Fibroblast of skin of abdomen (primary cell): ENCODE results near the gene SLC7A6OS.

Experiments
- DNase-seq: peaks from one replicate; pipeline ENCODE4 v3.0.0-alpha.2; 2013

SLC7A6OS gene

DNA sequence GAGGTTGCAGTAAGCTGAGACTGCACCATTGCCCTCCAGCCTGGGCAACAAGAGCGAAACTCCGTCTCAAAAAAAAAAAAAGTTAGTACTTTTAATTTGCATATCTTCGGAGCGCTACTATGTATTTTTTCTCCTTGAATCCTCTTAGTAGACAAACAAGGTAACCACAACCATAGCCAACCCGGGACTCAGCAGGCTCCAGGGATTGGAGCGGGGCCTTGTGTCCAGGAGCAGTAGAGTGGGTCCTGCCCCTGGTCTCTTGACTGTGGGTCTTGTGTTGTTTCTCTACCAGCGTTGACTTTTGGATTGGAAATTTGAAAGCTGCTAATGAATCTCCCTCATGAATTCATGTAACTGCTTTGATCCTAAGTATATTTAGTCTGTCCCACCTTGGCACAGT lies 32.4 kb upstream of the SLC7A6OS start:
- DNase-seq, result no peak

DNA sequence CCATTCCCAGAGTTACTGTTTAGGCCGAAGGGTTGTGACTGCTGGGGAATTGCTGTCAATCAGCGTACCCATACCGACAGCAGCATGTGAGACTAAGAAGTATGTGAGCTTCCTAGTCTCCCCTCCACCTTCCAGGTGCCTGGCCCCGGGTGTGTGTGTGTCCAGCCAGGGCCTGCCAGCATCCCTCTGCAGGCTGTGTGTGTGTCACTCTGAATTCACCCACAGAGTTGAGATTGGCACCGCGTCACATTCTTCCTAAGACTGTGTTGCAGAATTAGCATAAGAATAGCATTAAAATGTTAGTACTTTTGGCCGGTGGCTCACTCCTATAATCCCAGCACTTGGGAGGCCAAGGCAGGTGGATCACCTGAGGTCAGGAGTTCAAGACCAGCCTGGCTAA lies 31.9 kb upstream of the SLC7A6OS start:
- no peak for DNase-seq

DNA sequence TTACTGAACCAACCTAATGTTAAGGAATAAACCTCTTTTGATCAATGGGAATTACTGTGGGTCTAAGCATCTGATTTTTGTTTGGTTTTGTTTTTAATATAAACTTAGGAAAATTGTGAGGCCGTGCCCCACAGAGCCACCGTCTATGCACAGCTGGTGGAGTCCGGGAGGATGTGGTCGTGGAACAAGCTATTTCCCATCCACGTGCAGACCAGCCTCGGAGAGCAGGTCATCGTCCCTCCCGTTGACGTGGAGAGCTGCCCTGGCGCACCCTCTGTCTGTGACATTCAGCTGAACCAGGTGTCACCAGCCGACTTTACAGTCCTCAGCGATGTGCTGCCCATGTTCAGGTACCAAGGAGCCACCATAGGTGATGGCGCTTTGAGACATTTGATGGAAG lies 28.5 kb upstream of the SLC7A6OS start:
- DNase-seq, result no peak

DNA sequence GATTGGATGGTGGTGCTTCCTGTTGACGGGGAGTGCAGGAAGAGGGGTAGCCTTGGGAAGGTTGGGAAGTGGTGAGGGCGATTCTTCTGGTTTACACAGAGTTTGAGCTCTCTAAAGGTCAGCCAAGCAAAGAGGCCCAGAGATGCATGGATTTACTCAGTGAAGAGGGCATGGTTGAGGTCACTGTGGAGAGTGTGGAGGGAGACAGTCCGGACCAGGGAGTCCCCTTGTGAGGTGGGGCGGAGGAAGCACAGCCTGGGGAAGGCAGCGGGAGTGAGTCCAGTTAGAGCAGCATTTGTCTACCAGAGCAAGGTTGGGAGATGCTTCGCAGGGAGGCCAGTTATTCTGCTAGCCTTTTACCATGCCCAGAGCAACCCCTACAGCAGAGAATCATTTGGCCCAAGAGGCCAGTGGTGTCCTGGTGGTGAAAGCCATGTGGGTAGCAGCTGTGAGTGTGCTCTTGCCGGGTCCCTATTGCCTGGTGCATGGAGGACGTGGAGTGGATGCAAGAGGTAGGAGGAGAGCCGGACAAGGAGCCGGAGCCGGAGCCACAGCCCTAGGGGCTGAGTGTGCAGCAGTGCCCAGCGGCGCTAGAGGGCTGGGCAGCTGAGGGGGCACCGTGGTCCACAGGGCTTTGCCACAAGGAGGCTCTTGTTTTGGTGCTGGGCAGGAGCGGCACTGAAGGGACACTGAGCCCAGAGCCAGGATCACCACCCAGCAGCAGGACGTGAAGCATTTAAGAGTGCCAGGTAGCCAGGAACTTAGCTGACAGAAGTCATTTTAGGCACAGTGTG lies 27.8 kb upstream of the SLC7A6OS start:
- DNase-seq, result no peak

DNA sequence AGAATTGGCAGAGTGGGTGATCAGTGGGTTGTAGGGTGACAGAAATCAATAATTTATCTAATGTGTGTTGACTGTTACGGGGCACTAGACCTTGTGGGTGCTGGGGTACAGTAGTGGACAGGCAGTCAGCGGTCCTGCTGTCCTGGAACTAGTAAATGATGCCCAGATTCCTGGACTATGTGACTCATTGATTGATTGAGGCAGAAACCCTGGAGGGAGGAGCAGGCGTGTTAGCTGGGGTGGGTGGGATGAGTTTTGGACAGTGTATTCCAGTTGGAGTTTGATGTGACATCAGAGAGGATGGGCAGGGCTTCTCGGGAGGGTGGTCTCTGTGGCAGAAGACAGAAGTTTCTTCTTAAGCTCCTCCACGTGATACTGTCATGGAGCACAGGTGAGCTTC lies 24.4 kb upstream of the SLC7A6OS start:
- peak; percentile 6 for DNase-seq

DNA sequence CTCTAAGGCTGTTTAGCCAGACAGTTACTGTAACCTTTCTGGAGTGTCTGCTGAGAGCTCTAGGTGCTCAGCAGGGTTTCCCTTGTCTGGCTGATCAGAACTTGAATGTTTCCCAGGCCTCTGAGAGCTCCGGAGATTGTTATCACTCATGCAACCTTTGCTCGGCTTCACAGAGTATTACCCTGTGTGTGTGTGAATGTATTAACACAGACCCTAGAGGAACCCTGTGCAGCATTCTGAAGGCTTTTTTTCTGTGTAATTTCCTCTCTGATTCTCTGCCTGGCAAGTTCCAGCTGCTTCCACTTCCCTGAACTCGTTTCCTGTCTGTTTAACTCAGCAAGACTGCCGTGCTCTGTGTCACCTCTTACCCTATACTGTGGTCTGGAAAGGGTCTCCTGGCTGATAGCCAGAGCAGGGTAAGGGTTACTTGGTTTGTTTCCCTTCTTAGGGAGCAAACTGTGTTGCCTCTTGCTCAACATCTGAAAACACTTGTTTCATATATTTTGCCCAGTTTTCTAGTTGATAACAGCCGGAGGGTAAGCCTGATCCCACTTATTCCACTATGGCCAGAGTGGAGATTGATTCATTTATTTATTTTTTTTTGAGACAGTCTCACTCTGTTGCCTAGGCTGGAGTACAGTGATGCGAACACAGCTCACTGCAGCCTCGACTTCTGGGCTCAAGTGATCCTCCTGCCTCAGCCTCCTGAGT lies 21.8 kb upstream of the SLC7A6OS start:
- no peak for DNase-seq

DNA sequence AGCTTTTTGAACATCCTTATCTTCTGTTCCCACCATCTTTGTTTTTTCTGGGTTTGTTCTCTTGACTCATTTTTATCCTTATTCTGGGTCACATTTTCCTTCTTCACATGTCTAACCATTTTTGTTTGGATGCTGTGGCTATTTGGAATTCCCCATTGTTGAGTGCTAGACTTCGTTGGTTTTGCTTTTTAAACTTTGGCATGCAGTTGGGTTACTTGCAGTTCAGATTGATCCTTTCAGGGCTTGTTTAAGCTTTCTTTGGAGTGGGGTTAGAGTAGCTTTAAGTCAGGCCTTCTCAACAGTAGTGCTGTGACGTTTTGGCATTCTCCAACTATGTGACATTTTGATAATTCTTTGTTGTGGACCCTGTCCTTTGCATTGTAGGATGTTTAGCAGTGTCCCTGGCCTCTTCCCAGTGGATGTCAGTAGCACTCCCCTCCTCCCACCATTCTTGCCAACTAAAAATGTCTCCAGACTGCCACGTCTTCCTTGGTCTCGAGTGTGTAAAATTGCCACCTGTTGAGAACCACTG lies 21.2 kb upstream of the SLC7A6OS start:
- DNase-seq, result peak; percentile 35

DNA sequence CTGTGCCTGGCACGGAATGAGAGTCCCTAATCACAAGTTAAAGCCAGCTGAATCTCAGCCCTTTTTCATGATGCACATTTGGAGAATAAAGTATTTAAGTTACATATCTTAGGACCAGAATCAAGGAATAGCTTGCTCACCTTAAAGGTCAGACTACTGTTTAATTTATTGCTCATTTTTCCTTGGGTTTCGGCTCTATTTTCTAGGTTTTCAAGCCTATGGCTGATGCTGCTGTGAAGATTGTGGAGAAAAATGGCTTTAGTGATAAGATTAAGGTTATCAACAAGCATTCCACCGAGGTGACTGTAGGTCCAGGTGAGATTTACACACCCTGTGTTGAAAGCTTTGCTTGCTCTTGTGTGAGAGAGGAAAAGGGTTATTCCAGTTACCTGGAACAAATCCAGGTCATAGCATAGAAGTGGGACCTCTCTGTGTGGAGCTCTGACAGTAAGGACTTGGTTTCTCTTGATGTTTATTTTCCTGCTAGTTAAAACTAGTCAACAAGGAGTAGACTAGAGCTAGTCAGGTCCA lies 18.2 kb upstream of the SLC7A6OS start:
- no peak for DNase-seq

DNA sequence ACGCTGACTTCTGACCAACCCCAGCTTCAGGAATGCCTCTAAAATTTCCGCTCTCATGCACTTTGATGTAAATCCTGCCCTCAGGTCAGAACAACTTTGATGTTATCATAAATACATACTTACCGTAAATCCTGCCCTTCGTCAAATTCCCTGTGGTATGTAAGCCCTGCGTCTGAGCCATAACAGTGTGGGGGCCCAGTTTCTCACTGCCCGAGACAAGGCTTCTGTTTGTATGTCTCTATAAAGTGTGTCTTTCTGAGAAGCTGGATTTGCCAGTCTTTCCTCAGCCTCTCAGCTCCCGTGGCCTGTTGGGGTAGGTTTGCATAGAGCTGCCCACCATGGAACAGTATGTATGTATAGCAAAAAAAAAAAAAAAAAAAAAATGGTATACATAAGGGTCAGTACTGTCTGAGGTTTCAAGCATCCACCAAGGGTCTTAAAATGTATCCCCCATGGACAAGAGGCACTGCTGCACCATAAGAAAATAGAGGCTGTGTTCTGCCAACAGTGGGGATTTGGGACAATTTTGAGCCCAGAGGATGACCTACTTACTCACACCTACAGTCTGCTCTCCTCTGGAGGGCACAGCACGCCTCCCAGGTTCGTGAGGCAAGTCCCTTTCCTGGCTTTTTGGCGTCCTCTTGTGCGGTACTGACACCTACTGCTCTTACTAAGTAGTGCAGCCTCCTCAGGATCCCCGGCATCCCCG lies 17.6 kb upstream of the SLC7A6OS start:
- peak; percentile 75 for DNase-seq

DNA sequence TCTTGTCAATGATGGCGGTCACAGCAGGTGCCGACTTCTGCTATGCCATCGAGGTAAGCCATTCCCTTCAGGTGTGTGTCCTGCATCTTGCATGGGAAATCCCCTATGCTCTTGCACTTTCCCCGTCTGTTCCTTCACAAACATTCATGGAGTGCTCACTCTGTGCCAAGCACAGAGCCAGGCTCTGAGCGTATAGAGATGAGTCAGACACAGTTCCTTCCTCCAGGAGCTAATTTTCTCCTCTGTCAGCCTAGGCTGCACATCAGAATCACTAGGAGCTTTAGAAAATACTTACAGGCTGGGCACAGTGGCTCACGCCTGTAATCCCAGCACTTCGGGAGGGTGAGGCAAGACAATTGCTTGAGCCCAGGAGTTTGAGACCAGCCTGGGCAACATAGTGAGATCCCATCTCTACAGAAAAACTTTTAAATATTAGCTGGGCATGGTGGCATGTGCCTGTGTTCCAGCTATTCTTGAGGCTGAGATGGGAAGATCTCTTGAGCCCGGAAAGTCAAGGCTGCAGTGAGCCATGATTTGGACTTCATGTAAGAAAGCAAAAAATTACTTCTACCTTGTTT lies 14.1 kb upstream of the SLC7A6OS start:
- no peak for DNase-seq

DNA sequence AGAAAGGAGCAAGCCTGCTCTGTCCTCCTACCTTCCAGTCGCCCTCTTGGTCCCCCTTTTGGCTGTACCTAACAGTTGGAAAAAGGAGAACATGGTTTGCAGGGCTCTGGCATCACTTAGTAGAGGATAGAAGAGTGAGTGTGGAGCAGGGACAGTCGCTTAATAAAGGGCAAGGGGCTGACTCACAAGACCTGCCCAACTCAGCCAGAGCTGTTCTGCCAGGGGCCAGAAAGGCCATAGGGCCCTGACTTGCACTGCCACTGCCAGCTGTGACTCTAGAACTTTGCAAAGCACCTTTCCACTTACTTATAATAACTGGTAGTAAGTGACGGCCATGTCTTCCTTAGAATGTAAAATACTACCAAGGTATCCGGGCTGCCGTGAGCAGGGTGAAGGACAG lies 13.6 kb upstream of the SLC7A6OS start:
- no peak for DNase-seq

DNA sequence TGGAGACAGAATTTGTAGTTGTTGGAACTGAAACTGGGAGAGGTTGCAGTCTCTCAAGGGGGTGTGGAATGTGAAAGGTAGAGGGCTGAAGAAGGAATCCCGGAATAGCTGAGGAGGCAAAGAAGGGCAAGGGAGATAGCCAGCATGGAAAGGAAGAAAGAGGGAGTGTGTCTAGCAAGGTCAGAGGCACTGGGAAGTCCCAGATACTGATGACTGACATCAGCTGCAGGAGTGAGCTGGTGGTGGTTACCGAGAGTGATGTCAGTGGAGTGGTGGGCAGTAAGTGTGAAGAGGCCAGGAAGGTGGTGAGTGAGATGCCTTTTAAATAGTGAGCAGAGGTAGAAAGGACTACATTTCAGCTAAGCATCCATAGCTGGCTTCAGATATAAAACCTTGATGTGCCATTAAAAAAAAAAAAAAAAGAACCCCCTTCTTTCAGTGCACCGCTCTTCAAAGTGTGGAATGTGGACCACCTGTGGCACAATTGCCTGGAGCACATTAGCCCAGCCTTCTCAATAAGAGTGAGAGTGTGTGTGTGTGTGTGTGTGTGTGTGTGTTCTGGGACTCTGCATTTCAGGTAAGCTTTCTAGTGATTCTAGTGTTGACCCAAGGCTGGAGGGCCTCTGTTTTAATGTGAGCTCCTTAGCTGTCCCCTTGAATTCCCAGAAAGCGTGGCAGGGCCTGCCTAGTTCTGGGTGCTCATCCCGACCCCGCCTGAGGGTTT lies 8.6 kb upstream of the SLC7A6OS start:
- no peak for DNase-seq

DNA sequence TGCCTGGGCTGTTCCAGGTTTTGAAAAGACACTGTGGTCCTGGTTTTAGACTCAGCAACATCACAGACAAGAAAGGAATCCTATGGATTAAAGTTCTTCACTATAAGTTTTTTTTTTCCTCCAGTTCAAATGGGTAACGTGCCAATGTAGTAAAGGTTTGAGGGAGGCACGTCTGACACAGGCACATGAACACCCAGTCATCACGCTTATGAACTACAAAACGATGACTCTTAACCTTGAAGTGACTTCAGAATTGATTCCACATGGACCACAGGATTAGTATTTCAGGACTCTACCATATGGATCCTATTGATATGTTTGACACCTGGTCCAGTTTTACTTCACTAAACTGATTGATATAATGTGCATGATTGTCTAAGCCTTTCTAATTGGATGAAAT lies 2.4 kb upstream of the SLC7A6OS start:
- DNase-seq, result no peak

DNA sequence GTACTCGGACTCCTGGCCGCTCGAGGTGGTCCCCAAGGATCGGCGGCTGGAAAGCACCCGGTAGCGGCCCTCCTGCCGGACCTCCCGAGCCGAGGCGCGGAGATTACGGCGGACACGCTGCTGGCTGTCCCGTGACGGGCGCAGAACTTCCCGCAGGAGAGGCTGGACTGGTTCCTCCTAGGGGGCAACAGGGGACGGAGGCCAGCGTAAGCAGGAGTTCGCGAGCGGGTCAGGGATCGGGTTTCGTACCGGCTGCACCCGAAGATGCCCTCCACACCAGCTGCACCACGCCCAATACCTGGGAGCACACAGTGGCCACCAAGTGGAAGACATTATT lies 341 bp downstream of the SLC7A6OS start:
- DNase-seq, result no peak

DNA sequence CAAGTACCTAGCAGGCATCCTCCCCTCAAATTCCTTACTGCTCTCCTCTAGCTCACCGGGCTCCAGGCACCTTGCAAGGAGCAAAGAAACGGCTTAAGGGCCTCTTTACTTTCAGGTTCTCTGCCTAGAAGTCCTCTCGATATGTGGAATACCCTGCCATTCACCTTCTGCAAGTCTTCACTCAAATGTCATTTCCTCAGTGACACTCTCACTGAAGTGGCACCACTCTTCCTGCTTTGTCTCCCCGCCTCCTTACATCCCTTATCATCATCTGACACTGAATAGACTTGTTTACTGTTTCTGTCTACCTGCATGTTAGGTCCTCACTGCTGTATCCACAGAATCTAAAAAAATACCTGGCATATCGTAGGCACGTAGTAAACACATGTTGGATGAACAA lies 947 bp downstream of the SLC7A6OS start:
- no peak for DNase-seq

DNA sequence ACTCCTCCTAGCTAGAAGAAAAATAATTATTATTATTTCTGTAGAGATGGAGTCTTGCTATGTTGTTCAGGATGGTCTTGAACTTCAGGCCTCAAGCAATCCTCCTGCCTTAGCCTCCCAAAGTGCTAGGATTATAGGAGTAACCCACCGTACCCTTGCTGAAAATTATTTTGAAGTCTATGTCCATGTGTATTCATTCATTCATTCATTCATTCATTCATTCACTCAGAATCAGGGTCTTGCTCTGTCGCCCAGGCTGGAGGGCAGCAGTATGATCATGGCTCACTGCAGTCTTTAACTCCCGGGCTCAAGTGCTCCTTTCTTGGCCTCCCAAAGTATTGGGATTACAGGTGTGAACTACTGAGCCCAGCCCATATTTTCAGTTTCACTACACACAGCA lies 4.1 kb downstream of the SLC7A6OS start:
- DNase-seq, result no peak

DNA sequence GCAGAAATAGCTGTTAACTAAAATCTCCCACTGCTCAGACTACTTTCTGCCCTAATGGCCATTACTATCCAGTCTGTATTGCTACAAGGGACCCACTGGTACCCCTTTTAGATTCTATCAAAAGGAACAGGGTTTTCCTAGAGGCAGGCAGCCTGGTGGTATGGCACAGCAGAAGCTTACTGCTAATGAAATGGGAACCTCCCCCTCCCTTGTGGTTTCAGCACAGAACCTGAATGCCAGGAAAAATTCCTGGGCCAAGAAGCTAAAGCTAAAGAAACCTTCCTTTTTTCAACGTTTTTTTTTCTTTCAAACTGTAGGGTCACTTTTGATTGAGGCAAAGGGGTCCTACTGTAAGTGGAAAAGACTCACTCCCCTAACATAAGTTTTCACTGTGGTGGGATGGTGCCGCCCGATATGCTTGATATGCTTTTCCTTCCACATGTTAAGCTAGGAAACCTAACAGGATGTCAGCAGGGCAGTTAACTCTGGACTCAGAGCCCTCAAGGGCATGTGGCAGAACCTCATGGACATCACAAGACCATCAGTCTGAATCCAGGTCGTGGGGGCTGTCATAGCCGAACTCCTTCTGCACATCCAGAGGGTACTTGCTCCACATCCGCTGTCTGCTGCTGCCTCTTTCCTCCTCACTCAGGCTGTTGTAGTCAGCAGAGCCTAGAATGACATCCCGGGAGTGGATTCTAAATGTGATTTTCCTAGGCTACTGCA lies 9.8 kb downstream of the SLC7A6OS start:
- no peak for DNase-seq

DNA sequence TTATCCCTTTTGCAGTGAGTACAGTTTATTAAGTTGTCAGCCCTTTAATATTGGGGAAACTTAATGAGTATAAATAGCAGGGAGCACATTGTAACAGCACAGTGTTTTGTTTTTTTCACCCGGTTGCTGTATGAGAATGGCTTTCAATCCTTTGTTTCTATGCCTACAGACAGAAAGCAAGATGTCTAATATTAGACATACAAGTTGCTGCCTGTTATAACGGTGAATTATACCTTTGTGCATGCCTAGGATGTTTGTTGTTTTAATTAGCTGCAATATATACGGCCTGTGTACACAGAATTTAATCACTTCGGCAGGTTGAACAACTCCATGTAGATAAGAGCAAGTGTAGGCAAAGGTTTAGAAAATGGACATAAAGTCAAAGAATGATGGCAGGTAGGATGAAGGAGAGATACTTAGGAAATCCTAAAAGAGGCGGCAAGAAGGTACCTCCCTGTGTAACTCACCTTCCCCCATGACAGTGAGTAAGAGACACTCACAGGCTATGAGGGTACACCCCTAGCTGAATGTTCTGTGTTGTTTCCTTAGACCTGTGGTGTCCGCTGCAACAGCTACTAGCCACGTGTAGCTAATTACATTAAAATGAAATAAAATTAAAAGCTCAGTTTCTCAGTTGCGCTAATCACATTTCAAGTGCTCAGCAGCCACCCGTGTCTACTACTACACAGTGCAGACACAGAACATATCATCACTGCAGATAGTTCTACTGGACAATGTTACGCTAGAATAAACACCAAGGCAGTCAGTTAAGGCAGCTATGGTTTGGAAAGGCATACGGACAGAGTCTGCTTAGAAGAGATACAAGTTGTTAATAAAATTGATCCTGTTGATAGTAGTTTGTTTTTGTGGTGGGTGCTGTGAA lies 10.9 kb downstream of the SLC7A6OS start:
- no peak for DNase-seq

DNA sequence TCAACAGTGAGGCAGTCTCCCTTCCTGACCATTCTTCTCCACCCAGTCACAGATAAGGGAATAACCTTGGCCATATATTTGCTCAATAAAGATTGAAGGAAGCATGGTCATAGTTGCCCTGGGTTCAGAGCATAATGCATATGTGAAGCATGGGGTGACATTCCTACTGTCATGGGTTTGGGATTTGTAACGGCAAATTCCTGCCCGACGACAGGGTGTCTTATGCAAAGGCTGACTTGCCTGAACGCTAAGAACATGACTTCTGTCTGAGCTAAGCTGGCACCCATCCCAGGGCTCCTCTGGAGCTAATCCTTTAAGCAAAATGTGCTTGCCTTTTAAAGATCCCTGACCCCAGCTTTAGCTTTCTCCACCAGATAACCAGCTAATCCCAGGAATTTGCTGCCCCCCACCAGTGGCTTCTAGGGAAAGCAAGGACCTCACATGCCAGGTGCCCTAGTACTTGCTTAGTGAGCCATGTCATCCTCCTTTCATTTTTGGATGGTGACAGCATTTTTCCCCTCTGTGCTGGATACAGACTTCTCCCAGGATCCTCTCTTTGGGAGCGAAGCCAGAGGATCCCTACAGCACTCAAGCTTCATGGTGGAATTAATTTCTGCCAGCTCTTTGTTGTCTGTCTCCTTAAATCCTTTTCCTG lies 11.7 kb downstream of the SLC7A6OS start:
- DNase-seq, result peak; percentile 75

DNA sequence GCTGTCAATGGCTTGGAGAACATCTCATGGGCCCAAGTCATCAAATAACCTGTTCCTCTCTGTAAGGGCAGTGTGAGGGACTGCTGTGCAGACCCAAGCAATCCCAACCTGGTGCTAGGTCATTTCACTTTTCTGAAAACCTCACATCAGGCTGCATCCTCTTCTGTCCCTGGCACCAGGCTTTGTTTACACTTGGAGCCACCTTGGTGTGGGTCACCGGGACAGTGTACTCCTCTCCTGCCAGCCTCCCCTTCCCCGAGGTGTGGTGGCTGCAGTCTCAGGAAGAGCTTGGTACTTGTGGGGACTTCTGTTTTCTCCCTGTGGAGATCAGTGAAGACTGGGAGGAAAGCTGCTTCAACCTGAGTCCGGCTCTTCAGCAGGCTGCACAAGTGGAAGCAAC lies 12.4 kb downstream of the SLC7A6OS start:
- no peak for DNase-seq
